ENCODE measurements around the gene APIP. TPM values are rescaled to one million over a fixed set of nuclear protein-coding genes. Genes with fewer than 3 reads are reported as not detected.

Gene APIP, protein sequence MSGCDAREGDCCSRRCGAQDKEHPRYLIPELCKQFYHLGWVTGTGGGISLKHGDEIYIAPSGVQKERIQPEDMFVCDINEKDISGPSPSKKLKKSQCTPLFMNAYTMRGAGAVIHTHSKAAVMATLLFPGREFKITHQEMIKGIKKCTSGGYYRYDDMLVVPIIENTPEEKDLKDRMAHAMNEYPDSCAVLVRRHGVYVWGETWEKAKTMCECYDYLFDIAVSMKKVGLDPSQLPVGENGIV
- total RNA-seq = 10 to 100 TPM; 31.1 to 34.2 TPM

DNA sequence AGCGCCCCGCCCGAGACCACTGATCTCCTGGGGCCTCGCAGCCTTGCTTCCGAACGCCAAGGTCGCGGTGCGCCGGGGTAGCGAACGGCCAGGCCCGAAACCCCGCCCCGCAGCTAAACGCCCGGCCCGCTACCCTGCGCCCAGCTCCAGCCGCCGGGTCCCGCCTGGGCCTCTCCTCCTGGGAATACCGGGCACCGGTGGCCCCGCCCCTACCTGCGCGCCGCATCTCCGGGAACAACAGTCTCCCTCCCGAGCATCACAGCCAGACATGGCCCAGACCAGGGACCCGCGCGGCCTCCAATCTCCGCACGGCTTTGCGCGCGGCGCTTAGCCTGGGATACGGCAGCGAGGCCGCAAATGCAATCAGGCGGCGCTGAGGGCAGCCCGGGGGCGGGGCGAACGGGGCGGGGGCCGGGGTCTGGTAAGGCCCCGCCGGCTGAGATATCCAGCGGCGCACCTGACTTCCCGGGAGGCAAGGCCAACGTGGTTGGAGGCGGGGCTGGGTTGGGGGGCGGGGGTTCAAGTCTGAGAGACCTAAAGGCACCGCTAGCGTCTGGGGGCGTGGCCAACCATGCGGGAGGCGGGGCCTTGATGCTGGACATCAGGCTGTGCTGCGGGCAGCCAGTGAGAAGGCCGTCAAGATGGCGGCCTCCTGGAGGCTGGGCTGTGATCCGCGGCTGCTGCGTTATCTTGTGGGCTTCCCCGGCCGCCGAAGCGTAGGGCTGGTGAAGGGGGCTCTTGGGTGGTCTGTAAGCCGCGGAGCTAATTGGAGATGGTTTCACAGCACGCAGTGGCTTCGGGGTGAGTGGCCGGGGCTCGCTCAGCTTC lies at the start of gene APIP, which contains the start of gene PDHX:
APIP (minus strand) TSS at position 365 of the 828 bp plus-strand sequence; CDS start at position 270, 95 bp downstream.
PDHX (plus strand) TSS at position 604 of the 828 bp plus-strand sequence; CDS start at position 642, 38 bp downstream.
- ATAC-seq (peak; percentile 89), DNase-seq (peak; percentile 96)
- POLR2A ChIA-PET = interaction anchor here (0.6 to 1.7 kb wide), 9 partner anchors 96 to 503 kb away, joined by 3 to 5 read pairs (median 3); partner anchors contain the start of genes CD44 and SLC1A2
- H3K27me3 Mint-ChIP-seq (ENCODE audit: low read depth) = no peaks in the 10 kb centered on the region
- peaks cover 17% of the 10 kb centered on the region for H3K36me3 Mint-ChIP-seq (ENCODE audit: low read depth)
- CTCF ChIA-PET = interaction anchor here (0.8 to 3.2 kb wide), 6 partner anchors 10 to 476 kb away, joined by 3 to 25 read pairs (median 4); no protein-coding TSS in a partner anchor
- peaks cover 32% of the 10 kb centered on the region for H3K4me1 Mint-ChIP-seq (ENCODE audit: low read depth)
- H3K9me3 Mint-ChIP-seq (ENCODE audit: insufficient read depth) = no peaks in the 10 kb centered on the region
- peak within 1 kb of the TSS; percentile 91 for H3K4me3 Mint-ChIP-seq
- H3K27ac Mint-ChIP-seq = peak within 1 kb of the TSS; percentile 94

DNA sequence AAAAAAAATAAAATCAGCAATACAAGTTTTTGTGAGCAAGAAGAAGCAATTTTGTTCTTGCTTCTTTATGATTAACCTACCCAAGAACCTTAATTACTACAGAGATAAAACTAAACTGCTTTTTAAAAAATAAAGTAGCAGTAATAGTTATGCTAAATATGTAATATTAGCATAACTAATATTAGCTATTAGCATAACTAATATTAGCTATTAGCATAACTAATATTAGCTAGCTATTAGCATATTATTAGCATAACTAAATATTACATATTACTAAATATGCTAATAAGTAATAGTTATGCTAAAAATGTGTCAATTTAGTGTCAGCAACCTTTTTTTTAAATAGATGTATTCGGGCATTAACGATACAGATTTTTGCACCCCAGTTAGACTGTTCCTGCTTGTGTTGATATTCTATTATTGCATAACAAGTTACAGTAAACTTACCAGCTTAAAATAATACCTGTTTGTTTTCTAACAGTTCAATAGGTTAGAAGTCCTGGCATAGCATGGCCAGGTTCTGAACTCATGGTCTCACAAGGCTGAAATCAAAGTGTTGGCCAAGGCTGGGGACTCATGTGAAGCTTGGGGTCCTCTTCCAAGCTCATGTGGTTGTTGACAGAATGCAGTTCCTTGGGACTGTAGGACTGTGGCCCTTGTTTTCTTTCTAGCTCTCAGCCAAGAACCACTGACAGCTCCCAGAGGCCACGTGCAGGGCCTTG lies 48.6 kb upstream of the APIP start:
- H3K27ac Mint-ChIP-seq = no peak overlapping the region
- CTCF ChIA-PET = no interaction called here

DNA sequence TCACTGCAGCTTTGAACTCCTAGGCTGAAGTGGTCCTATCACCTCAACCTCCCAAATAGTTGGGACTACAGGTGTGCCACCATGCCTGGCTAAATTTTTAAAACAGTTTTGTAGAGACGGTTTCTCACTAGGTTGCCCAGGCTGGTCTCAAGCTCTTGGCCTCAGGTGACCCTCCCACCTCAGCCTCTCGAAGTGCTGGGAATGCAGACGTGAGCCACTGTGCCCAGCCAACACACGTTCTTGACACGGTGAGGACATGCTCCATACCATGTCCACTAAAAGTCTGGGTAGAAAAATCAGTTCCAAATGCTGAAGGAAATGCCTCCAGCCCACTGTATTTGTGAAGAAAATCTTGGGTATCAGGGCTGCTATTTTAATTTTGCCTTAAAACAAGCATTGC lies 47.2 kb upstream of the APIP start:
- Mint-ChIP-seq H3K27ac (no peak overlapping the region), H3K36me3 (ENCODE audit: low read depth) (peaks cover 12% of the 10 kb centered on the region), H3K4me1 (ENCODE audit: low read depth) (no peaks in the 10 kb centered on the region), H3K9me3 (ENCODE audit: insufficient read depth) (no peaks in the 10 kb centered on the region), H3K27me3 (ENCODE audit: low read depth) (no peaks in the 10 kb centered on the region), H3K4me3 (no peak overlapping the region)
- ChIA-PET POLR2A (no interaction called here), CTCF (no interaction called here)
- no peak for DNase-seq
- no peak for ATAC-seq

More for the DNA sequence above, 48.6 kb upstream of the APIP start:
- ATAC-seq = no peak
- Mint-ChIP-seq H3K4me1 (ENCODE audit: low read depth) (no peaks in the 10 kb centered on the region), H3K36me3 (ENCODE audit: low read depth) (peaks cover 13% of the 10 kb centered on the region), H3K27me3 (ENCODE audit: low read depth) (no peaks in the 10 kb centered on the region), H3K9me3 (ENCODE audit: insufficient read depth) (no peaks in the 10 kb centered on the region), H3K4me3 (no peak overlapping the region)
- DNase-seq = no peak
- POLR2A ChIA-PET = interaction anchor here (0.8 kb wide), 1 partner anchor 27 kb away, joined by 3 read pairs; no protein-coding TSS in a partner anchor

DNA sequence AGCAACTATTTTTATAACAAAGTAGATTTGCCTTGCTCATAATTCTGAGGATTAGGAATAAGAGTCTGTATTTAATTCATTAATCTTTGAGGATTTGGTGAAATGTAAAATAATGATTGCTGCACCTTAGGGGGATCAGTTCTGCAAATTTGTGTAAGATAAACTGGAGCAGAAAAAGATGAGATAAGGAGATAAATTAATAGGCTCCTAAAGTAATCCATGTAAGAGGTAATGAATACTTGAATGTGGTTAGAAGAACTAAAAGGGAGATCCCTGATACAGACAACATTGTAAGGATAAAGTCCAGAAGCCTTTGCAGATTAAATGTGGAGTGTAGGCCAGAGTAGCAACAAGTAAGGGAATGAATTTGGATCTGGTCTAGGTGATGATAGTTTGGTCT lies 45.9 kb upstream of the APIP start:
- DNase-seq = no peak
- ChIA-PET CTCF (no interaction called here), POLR2A (no interaction called here)
- Mint-ChIP-seq H3K9me3 (ENCODE audit: insufficient read depth) (no peaks in the 10 kb centered on the region), H3K27ac (no peak overlapping the region), H3K36me3 (ENCODE audit: low read depth) (peaks cover 9% of the 10 kb centered on the region), H3K4me3 (no peak overlapping the region), H3K27me3 (ENCODE audit: low read depth) (no peaks in the 10 kb centered on the region), H3K4me1 (ENCODE audit: low read depth) (no peaks in the 10 kb centered on the region)
- no peak for ATAC-seq

DNA sequence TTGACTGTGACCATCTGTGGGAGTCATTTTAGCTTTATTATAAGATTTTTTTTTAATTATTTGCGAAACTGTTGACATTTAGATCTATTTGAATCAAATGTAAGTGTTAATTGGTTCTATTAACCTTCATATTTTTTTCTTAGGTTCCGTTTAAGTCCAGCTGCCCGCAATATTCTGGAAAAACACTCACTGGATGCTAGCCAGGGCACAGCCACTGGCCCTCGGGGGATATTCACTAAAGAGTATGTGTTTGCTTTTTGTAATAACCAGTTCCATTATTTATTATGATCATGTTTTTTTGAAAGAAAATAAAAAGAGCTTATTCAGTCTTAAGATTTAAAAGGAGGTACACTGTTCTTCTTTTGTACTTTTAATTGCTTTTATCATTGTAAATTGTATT lies 44.1 kb upstream of the APIP start:
- POLR2A ChIA-PET = no interaction called here

DNA sequence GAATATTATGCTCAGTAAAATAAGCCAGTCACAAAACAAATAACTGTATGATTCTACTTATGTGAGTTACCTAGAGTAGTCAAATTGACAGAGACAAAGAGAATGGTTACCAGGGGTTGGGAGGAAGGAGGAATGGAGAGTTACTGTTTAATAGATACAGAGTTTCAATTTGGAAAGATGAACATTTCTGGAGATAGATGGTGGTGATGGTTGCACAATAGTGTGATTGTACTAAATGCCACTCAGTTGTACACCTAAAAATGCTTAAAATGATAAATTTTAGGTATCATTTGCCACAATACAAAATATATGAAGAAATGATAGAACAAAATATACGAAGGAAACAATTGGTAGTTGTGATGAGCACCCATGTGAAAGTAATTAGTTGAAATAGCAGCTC lies 43.6 kb upstream of the APIP start:
- POLR2A ChIA-PET = no interaction called here
- CTCF ChIA-PET = interaction anchor here (1.6 kb wide), 1 partner anchor 18 kb away, joined by 3 read pairs; no protein-coding TSS in a partner anchor
- H3K27ac Mint-ChIP-seq = no peak overlapping the region
- H3K9me3 Mint-ChIP-seq (ENCODE audit: insufficient read depth) = no peaks in the 10 kb centered on the region
- no peaks in the 10 kb centered on the region for H3K27me3 Mint-ChIP-seq (ENCODE audit: low read depth)
- H3K36me3 Mint-ChIP-seq (ENCODE audit: low read depth) = peaks cover 8% of the 10 kb centered on the region
- H3K4me1 Mint-ChIP-seq (ENCODE audit: low read depth) = no peaks in the 10 kb centered on the region
- ATAC-seq = no peak
- DNase-seq = no peak
- no peak overlapping the region for H3K4me3 Mint-ChIP-seq

More for the DNA sequence above, 44.1 kb upstream of the APIP start:
- no peaks in the 10 kb centered on the region for H3K9me3 Mint-ChIP-seq (ENCODE audit: insufficient read depth)
- H3K36me3 Mint-ChIP-seq (ENCODE audit: low read depth) = peaks cover 8% of the 10 kb centered on the region
- ATAC-seq = no peak
- DNase-seq = no peak
- no peak overlapping the region for H3K4me3 Mint-ChIP-seq
- no peaks in the 10 kb centered on the region for H3K27me3 Mint-ChIP-seq (ENCODE audit: low read depth)
- CTCF ChIA-PET = interaction anchor here (1.6 kb wide), 1 partner anchor 18 kb away, joined by 3 read pairs; no protein-coding TSS in a partner anchor
- H3K27ac Mint-ChIP-seq = no peak overlapping the region
- no peaks in the 10 kb centered on the region for H3K4me1 Mint-ChIP-seq (ENCODE audit: low read depth)

DNA sequence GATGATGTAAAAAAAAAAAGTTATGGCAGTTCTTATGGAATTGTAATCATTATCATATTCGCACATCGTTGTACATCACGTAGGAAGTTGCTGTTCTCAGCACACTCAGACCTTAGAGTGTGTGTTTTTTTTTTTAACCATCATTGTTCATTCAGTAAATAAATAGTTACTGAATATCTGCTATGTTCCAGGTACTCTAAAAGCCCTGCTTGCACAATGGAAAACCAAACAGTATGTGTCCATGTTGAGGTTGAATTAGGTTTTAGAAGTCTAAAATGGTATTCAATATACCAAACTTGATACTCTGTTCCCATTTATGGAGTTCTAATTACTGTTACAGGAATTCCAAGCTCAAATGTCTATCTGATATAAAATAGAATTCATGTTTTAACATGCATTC lies 41.4 kb upstream of the APIP start:
- CTCF ChIA-PET = no interaction called here

DNA sequence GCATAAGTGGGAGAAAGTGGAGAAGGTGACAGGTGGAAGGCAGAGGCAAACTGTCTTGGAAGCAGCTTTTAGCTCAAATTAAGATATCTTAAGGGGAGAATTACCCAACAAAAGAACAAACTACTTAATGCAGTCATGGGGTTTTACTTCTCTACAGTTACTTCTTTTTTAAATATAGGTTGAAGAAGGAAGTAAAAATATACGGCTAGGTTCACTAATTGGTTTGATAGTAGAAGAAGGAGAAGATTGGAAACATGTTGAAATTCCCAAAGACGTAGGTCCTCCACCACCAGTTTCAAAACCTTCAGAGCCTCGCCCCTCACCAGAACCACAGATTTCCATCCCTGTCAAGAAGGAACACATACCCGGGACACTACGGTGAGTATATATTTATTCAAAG lies 41.0 kb upstream of the APIP start:
- ChIA-PET POLR2A (no interaction called here), CTCF (no interaction called here)
- H3K27ac Mint-ChIP-seq = no peak overlapping the region
- DNase-seq = no peak
- H3K27me3 Mint-ChIP-seq (ENCODE audit: low read depth) = no peaks in the 10 kb centered on the region
- peaks cover 14% of the 10 kb centered on the region for H3K36me3 Mint-ChIP-seq (ENCODE audit: low read depth)
- H3K9me3 Mint-ChIP-seq (ENCODE audit: insufficient read depth) = no peaks in the 10 kb centered on the region
- ATAC-seq = no peak
- H3K4me3 Mint-ChIP-seq = no peak overlapping the region
- no peaks in the 10 kb centered on the region for H3K4me1 Mint-ChIP-seq (ENCODE audit: low read depth)

More for the DNA sequence above, 41.4 kb upstream of the APIP start:
- no peak for DNase-seq
- Mint-ChIP-seq H3K4me1 (ENCODE audit: low read depth) (no peaks in the 10 kb centered on the region), H3K36me3 (ENCODE audit: low read depth) (peaks cover 14% of the 10 kb centered on the region), H3K9me3 (ENCODE audit: insufficient read depth) (no peaks in the 10 kb centered on the region), H3K4me3 (no peak overlapping the region), H3K27ac (no peak overlapping the region), H3K27me3 (ENCODE audit: low read depth) (no peaks in the 10 kb centered on the region)
- ATAC-seq = no peak
- POLR2A ChIA-PET = interaction anchor here (0.6 kb wide), 1 partner anchor 616 kb away, joined by 3 read pairs; no protein-coding TSS in a partner anchor

DNA sequence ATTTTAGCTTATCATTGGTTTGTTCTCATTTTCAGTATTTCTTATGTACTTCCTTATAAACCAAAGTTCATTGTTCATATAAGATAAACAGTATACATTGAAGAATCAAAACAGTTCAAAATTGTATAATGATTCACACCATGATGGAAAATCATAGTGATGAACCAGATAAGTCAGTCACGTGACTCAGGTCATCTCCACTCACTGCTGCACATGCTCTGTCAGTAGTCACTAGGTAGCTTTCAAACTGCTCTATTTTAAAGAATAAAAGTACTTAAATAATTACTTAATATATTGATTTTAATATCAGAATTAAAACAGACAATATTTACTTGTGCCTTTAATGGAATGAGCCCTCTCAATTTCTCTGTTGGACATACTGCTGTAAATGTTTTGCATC lies 37.8 kb upstream of the APIP start:
- Mint-ChIP-seq H3K4me1 (ENCODE audit: low read depth) (no peaks in the 10 kb centered on the region), H3K27ac (no peak overlapping the region), H3K36me3 (ENCODE audit: low read depth) (peaks cover 15% of the 10 kb centered on the region), H3K27me3 (ENCODE audit: low read depth) (no peaks in the 10 kb centered on the region), H3K9me3 (ENCODE audit: insufficient read depth) (no peaks in the 10 kb centered on the region), H3K4me3 (no peak overlapping the region)
- POLR2A ChIA-PET = no interaction called here
- DNase-seq (no peak), ATAC-seq (no peak)
- CTCF ChIA-PET = no interaction called here

DNA sequence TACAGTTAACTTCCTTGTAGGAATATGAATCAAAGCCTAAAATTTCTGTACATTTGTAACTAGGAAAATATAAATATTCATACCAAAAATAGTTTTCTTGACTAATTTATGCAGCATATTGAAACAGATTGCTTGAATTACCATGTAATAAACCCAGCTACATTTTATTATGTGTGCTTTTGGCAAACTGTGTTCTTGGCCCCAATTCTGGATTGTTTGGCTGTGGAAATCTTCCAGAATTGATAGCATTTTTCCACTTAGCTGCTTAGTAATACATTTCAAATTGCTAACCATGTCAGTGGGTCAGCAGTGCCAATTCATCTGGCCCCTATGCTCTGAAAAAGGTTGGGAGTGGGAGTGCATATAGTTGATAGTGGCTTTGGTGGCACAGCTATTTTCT lies 32.5 kb upstream of the APIP start:
- POLR2A ChIA-PET = no interaction called here
- Mint-ChIP-seq H3K27me3 (ENCODE audit: low read depth) (no peaks in the 10 kb centered on the region), H3K9me3 (ENCODE audit: insufficient read depth) (peaks cover 9% of the 10 kb centered on the region), H3K4me3 (no peak overlapping the region), H3K4me1 (ENCODE audit: low read depth) (no peaks in the 10 kb centered on the region), H3K36me3 (ENCODE audit: low read depth) (peaks cover 28% of the 10 kb centered on the region), H3K27ac (no peak overlapping the region)
- ATAC-seq (no peak), DNase-seq (no peak)
- CTCF ChIA-PET = interaction anchor here (1.1 to 1.8 kb wide), 3 partner anchors 21 to 215 kb away, joined by 3 to 4 read pairs (median 3); no protein-coding TSS in a partner anchor

DNA sequence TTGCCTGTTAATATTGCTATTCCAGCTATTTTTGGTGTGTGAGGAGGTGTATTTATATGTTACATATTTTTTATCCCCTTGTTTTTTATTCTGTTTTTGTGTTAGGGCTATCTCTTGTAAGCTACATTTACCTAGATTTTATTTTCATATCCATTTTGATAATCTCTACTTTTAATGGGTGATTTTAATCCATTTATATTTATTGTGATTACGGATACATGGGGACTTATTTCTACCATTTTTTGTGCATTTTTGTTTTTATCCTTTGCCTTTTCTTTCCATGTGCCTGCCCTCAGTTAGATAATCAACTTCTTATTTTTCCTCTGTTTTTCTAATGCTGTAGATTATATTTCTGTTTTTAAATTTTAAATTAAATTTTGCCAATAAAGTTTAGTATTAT lies 28.5 kb upstream of the APIP start:
- no peak for DNase-seq
- ATAC-seq = no peak
- Mint-ChIP-seq H3K4me1 (ENCODE audit: low read depth) (no peaks in the 10 kb centered on the region), H3K9me3 (ENCODE audit: insufficient read depth) (peaks cover 9% of the 10 kb centered on the region), H3K27ac (no peak overlapping the region), H3K36me3 (ENCODE audit: low read depth) (peaks cover 26% of the 10 kb centered on the region), H3K27me3 (ENCODE audit: low read depth) (no peaks in the 10 kb centered on the region), H3K4me3 (no peak overlapping the region)
- POLR2A ChIA-PET = no interaction called here
- CTCF ChIA-PET = interaction anchor here (0.6 to 0.8 kb wide), 2 partner anchors 20 to 55 kb away, joined by 3 read pairs; no protein-coding TSS in a partner anchor

Data from activated CD8-positive, alpha-beta T cell treated with anti-CD3 and anti-CD28 coated beads, Interleukin-2, amount 10 ng/mL, durations not matched to agents 7 days and 5 days (primary cell).